ENCODE data around the gene NPFFR1.
A peak's percentile ranks its signal among the peaks of the same experiment; 100 is the strongest.
"Not testable (repeated sequence)": the region's sequence is repeated elsewhere in the genome, so short reads cannot be mapped to it uniquely, and the experiment has no call there.

The NPFFR1 gene

DNA sequence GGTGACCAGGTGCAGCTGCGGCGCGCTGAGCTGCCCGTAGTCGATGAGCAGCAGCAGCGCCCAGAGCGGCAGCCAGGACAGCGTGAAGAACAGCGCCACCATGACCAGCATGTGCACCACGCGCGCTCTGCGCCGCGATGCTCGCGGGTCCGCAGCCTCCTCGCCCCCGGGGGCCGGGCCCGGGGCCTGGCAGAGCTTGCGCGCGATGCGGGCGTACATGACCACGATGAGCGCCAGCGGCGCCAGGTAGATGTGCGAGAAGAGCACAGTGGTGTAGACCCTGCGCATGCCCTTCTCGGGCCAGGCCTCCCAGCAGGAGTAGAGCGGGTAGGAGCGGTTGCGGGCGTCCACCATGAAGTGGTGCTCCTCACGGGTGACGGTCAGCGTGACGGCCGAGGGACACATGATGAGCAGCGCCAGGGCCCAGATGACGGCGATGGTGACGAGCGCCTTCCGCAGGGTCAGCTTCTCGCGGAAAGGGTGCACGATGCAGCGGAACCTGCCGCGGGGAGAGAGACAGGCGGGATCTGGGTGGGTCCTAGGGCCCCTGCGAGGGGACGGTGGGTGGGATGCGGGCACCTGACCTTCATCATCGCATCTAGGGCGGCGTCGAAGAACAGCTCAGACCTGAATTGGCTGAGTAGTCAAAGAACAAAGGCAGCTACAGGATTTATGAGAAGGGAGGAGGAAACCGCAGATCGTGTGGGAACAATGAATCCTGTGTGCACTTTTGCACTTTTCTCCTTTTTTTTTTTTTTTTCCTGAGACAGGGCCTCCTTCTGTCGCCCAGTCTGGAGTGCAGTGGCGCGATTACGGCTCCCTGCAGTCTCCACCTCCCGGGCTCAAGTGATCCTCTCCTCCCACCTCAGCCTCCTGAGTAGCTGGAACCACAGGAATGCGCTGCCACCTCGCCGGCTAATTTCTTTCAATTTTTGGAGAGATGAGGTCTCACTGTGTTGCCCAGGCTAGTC lies 28.2 kb downstream of the NPFFR1 start:
- DNase-seq: no peak

DNA sequence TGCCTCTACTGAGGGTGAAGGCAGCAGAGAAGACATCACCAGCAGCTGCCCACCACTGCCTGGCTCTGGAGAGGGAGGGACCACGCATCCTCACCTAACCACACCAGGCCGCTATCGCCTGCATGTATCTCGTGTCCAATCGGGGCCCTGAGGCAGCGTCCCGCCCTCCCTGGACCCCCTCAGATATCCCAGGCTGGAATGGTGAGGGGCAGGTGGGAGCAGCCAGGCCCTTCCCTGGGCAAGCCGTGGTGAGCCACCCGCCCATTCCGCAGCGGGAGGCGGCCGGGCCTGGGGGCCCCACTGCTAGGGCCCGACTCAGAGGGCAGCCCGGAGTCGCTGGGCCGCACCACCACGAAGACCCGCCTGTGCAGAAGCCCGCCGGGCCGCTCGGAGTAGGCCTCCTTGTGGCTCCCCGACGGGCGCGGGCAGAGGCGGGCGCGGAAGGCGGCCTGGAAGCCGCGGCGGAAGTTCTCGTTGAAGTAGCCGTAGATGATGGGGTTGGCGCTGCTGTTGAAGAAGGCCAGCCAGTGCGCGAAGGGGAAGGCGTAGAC lies 29.0 kb downstream of the NPFFR1 start:
- no peak for DNase-seq

DNA sequence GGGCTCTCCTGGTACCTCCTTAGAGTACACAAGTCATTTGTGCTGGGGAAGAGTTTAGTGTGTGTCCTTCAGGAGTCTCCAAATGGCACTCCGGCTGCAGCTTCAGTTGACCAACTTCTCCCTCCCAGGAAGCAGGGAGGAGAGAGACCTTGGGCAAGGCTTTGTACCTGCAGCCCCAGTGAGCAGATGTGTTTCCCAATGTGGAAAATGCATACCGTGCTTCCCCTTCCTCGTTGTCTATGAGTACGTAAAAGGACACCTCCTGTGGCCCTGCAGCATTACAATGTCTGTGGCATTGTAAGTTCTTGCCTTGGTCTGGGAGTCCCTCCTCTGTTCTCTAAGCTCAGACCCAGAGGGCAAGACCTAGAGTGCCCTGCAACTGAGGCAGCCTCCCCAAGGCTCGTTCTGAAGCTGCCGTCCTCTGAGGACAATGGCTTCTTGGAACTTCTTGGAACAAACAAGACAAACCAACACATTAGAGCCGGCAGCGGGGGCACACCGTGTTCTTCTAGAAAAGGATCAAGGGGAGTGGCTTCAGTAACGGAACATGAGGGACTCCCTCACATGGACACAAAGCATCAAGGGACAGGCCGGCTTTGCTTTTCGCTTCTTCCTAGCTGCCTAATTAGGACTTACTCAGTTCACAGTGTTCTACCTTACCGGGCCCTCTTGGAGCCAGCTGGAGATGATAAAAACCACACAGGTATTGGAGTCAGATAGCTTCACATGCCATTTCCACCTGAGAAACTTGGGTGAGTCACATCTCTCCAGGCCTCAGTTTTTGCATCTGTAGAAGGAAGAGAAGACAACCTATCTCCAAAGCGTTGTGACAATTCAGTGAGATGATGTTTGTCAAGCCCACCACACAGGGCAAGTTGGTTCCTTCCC lies 29.7 kb downstream of the NPFFR1 start:
- peak; percentile 7 for DNase-seq

DNA sequence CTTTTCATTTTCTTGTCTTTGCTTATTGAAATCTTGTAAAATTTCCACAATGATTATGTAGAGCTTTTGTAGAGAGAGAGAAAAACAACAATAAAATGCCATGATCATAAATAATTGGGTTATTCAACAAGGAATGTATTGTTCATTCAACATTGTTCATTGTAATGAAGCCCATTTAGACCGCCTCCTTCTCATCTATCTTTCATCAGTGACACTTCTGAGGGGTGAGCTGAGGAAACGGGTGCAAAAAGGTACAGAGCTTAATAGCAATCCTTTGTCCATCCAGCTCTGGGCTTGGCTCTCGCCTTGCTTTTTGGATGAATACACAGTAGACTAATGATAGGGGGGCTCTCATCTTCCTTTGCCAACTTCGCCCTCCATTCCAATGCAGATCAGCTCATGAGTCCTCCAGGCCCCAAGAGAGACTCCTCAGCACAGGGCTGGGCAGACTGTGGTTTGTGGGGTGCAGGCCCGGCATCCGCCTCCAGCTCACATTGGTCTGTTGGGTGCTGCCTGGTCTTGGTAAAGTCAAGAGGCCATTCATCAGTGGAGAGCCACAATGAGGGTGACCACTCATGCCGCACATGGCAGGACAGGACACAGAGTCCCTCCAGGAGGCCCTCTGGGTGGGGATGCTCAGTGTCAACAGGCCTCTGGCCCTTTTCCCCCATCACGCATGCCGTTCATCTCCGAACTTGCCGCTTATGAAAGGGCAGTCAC lies 32.7 kb downstream of the NPFFR1 start:
- DNase-seq: no peak

DNA sequence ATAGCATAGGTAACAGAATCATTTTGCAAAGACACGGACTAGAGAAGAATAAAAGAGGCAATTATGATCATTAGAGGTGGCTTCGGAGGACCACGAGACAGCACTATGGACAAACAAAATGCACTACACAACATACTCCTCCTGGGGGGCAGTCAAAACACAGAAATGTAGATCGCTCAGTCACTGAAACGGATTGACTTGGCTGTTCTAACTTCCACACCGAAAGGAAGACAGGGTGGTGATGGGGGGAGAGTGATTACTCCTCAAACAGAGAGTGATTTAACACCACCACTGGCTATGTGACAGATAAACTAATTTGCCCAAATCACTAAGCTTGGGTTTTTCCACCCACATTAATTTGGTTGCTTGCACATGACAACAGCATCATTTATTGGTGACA lies 36.4 kb downstream of the NPFFR1 start:
- peak; percentile 88 for DNase-seq

DNA sequence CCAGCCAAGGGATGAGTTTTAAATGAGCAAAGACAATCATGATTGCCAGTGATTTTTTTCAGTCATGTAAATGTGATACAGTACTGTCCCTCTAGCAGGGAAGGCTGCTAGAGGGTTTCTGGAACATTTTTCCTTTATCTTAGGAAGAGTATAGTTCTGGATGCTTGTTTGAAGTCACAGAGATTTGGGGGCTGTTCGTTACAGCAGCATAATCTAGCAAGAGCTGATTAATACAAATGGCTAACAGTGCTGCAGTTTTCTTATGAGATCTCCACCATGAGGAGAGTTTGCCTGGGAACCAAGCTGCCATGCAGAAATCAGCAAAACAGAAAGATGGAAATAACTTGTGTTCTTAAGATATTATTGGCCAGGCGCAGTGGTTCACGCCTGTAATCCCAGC lies 42.7 kb downstream of the NPFFR1 start:
- no peak for DNase-seq

DNA sequence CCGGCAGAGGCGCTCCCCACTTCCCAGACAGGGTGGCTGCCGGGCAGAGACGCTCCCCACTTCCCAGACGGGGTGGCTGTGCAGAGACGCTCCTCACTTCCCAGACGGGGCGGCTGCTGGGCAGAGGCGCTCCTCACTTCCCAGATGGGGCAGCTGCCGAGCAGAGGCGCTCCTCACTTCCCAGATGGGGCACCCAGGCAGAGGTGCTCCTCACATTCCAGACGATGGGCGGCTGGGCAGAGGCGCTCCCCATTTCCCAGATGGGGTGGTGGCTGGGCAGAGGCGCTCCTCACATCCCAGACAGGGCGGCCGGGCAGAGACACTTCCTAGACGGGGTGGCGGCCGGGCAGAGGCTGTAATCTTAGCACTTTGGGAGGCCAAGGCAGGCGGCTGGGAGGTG lies 43.8 kb downstream of the NPFFR1 start:
- not testable (repeated sequence) for DNase-seq

DNA sequence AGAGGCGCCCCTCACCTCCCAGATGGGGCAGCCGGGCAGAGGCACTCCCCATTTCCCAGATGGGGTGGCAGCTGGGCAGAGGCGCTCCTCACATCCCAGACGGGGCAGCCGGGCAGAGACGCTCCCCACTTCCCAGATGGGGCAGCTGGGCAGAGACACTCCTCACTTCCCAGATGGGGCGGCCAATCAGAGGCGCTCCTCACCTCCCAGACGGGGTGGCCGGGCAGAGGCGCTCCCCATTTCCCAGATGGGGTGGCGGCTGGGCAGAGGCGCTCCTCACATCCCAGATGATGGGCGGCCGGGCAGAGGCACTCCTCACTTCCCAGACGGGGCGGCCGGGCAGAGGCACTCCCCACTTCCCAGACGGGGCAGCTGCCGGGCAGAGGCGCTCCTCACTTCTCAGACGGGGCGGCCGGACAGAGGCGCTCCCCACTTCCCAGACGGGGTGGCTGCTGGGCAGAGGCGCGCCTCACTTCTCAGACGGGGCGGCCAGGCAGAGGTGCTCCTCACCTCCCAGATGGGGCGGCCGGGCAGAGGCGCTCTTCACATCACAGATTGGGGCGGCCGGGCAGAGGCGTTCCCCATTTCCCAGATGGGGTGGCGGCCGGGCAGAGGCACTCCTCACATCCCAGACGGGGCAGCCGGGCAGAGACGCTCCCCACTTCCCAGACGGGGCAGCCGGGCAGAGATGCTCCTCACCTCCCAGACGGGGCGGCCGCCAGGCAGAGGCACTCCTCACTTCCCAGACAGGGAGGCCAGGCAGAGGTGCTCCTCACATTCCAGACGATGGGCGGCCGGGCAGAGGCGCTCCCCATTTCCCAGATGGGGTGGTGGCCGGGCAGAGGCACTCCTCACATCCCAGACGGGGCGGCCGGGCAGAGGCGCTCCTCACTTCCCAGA lies 44.5 kb downstream of the NPFFR1 start:
- not testable (repeated sequence) for DNase-seq

DNA sequence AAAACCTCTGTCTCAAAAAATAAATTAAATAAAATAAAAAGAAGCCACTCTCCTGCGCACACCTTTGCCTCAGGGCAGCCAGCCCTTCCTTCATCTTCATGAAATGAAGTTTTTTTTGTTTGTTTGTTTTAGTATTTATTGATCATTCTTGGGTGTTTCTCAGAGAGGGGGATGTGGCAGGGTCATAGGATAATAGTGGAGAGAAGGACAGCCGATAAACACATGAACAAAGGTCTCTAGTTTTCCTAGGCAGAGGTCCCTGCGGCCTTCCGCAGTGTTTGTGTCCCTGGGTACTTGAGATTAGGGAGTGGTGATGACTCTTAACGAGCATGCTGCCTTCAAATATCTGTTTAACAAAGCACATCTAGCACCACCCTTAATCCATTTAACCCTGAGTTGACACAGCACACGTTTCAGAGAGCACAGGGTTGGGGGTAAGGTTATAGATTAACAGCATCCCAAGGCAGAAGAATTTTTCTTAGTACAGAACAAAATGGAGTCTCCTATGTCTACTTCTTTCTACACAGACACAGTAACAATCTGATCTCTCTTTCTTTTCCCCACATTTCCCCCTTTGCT lies 45.8 kb downstream of the NPFFR1 start:
- DNase-seq: not testable (repeated sequence)

DNA sequence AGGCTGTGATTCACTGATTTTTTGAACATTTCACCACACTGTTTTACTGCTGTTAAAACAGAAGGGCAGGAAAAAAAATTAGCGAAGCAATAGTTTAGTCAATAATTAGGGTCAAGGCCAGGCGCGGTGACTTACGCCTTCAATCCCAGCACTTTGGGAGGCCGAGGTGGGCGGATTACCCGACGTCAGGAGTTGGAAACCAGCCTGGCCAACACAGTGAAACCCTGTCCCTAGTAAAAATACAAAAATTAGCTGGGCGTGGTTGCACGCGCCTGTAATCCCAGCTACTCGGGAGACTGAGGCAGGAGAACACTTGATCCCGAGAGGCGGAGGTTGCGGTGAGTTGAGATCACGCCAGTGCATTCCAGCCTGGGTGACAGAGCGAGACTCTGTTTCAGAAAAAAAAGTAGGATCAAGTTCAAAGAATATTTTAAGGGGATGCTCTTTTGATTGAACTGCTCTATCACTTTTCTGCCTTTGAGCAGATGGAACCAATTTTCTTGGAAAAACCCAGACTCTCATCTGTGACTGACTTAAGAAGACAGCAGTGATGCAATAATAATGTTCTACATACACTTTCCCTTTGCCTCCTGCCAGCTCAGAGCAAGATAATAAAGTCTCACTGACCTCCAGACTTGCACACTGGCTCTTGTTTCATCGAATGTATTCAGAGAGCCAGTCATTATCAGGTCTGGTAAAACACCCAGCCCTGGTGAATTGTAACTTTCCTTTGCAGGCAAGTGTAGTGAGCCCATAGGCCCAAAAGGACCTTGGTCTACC lies 48.9 kb downstream of the NPFFR1 start:
- DNase-seq: peak; percentile 22

DNA sequence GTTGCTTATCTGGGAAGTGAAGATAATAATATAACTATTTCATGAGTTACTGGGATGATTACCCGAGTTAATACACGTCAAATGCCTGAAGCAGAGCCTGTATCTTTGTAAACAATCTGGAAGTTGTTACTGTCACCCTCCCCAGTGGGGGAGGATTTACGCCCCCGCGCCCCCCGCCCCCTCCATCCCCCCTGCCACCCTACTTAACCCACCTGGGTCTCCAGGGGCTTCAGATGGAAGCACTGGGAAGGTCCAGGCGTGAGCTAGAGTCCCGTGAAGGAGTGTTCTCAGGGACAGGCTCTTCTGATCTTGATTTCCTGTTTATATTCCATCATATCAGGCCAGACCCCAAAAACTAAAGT lies 49.9 kb downstream of the NPFFR1 start:
- DNase-seq: peak; percentile 46

DNA sequence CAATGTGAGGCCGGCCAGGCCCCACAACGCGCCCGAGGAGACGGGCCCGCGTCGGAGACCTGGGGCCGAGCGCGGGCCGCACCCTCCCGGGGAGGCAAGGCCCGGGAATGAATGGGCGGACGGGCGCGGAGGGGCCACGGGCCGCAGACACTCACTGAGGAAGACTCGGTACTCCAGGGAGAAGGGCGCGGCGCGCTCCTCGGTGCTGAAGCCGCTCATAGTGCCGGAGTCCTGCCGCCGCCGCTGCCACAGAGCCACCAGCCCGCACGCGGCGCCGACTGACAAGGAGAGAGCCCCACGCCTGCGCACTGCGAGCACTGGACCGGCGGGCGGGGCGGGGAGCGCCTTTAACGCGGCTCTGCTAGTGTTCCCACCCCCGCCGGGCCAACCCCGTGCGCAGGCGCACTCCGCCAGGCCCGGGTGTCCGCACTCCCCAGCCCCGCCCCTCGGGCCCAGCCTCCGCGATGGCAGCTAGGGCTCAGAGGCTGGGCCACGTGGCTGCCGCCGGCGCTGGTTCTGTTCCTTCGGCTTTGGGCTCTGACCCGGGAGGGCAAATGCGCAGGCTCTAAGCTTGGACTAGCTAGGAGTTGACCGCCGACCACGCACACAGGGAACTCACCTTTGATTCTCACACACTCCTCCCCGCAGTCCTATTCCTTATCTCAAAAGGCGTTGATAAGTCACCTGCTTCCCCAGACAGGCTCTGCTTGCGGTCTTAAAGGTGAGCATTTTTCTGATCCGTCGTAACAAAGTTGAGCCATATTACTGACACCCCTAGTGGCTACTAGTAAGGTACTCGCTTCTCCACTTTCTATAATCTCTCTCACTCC lies 50.5 kb downstream of the NPFFR1 start, which contains the start of gene PPA1:
Gene PPA1 (minus strand): TSS at position 321 of the 830 bp plus-strand sequence. CDS start 102 bp downstream, at position 219.
- peak; percentile 96 for DNase-seq

DNA sequence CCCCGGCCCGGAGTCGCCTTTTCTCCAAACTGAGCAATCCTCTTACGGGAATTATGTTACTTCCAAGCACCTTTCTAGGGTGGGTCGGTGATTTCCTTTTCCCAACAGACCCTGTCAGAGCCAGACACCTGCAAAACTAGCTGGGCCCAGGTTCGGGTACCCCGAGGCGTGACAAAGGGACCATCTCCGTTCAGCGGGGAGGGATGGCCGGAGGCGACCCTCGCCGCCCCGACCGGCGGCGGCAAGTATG lies 51.0 kb downstream of the NPFFR1 start:
- no peak for DNase-seq

DNA sequence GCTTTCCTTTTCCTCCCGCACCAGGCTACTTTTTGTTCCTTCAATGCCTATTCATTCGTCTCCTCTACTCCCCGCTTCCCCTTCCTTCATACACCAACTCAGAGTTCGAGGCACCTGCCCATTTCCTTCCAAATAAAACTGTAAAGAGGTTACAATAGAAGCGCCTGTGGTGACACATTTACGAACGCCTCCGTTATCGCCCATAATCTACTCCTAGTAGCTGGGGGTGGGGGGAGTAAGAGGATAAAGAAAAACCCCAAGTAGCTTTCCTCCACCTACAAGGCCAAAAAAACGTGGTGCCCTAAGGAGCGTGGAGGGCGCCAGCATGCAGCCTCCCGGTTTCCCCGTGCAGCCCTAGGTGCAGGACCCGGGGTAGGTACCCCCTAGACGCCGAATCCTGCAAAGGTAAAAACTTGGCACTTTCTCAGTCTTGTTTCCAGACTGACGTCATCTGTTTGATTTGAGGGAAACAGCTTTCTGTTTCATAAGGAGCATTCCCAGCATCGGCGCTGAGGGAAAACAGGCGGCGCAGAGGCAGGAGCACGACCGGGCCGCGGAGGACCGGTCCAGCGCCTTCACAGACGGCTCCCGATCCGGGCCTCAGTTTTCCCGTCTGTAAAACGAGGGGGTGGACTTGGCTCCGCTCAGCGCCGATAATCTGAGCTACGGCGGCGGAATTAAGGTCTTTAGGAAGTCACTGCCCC lies 51.5 kb downstream of the NPFFR1 start:
- peak; percentile 79 for DNase-seq

DNA sequence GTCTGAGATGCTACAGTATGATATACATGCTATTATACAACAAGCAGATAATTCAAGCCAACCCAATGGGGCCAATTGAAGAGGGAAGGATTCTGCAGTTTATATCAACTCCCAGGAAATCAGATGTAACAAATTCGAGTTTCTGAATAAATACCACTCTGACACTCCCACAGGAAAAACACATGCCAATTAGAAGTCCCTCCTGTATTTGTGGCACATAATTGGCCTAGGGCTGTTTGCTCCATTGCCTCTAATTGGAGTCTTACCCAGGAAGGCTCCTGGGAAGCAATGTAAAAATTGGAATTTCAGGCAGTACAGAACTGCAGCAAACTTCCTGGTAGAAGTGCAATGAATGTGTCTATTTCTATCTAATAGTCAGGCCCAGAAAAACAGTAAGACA lies 55.3 kb downstream of the NPFFR1 start:
- peak; percentile 71 for DNase-seq

DNA sequence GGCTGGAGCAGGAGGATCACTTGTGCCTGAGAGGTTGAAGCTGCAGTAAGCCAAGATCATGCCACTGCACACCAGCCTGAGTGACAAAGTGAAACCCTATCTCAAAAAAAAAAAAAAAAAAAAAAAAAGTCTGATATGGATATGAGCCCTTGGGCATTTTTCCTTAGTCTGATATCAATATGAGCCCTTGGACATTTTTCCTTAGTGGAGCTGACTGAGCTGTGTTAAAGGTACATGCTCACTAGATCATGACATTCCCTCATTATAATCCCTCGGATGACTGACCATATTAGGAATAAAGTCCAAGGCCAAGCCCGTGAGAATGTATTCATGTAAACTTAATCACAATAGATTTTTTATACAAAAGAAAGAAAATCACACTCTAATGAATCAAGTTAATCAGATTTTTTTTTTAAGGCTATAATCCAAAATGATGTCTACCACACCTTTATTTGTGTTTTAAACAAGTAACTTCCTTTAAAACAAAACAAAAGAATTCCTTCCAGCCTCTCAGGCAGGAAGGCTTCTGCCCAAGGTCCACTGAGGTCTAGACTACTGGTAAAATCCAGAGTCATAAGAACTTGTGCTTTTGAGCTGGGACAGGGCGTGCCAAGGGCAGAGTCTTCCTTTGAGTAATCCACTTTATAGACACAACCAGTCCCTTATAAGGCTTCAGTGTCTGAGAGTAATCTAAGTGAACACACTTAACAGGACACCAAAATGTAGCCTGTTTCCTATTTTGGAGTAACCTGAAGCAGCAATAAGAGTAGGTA lies 56.1 kb downstream of the NPFFR1 start:
- DNase-seq: no peak

DNA sequence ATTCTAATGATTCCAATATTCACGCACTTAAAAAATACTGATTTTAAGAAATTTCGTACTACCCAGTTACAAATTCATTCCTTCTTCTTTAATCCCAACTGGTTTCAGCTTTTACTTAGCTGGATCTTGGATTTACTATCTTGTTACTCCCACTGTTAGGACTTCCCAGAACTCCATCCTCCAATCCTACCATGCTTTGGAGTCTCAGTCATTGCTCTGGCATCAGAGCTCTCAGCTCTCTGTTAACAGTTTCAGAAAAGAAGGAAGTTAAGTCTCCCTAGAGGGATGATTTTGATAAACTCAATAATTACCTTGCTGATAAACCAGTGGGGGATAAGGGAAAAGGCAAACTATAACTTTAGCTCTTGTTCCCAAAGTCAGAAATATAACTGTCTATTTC lies 60.1 kb downstream of the NPFFR1 start:
- DNase-seq: no peak

DNA sequence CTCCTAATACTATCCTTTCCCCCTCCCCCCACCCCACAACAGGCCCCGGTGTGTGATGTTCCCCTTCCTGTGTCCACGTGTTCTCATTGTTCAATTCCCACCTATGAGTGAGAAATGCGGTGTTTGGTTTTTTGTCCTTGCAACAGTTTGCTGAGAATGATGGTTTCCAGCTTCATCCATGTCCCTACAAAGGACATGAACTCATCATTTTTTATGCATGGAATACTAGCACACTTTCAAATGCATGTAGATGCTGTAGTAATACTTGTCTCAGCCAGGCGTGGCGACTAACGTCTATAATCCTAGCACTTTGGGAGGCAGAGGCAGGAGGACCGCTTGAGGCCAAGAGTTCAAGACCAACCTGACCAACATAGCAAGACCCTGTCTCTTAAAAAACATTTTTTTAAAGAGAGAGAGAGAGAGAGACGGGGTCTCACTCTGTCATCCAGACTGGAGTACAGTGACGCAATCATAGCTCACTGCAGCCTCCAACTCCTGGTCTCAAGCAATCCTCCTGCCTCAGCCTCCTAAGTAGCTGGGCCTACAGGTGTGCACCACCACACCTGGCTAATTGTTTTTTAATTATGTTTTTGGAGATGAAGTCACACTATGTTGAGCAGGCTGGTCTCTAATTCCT lies 60.9 kb downstream of the NPFFR1 start:
- not testable (repeated sequence) for DNase-seq
